Lower leg skin (tissue), 4 donors: ENCODE measurements around the gene CAMK2A. TPM values are rescaled to one million over a fixed set of nuclear protein-coding genes. Genes with fewer than 3 reads are reported as not detected.

Experiments used
- DNase-seq, 2 donors: peaks; one replicate each; pipeline ENCODE4 v3.0.0-alpha.2; 2019; ENCODE audit warnings: low spot score in 2 of 2
- H3K4me3 ChIP-seq: fragments of 200-600 bp; sonication (generic); 2 replicates; pipeline ENCODE4 v1.5.1; 2017; ENCODE audit warnings: mild to moderate bottlenecking, low read depth; ENCODE audit not compliant: poor library complexity, severe bottlenecking
- POLR2A ChIP-seq, 2 donors: fragments of 450-650 bp; IDR thresholded peaks; one replicate each; pipeline ENCODE4 v1.6.1; 2016 to 2017; ENCODE audit warnings: antibody characterized with exemption in 2 of 2, mild to moderate bottlenecking in 1 of 2, moderate library complexity in 1 of 2
- WGBS, 2 donors: methylation state at CpG; one replicate each; pipeline ENCODE4 v1.1.5; 2018; 5-methylcytosine and 5-hydroxymethylcytosine counted together
- intact Hi-C: fragments of 100-400 bp; cut with DNase I; formaldehyde crosslinking; loops from one replicate; pipeline ENCODE4 v1.15.0; 2023; ENCODE audit warnings: low total_unique reads
- total RNA-seq, 4 donors: library from RNA; depleted of rRNA; stranded (reverse); fragments of >200 nt; gene quantifications; one replicate each; pipeline ENCODE4 v1.1.0, GENCODE V29; 2016
- TF ChIP-seq, protein P1 (sequence below), 3 donors: fragments of 450-650 bp; IDR thresholded peaks; one replicate each; pipeline ENCODE4 v1.5.1; 2016; ENCODE audit warnings: antibody characterized with exemption in 3 of 3, mild to moderate bottlenecking in 3 of 3, moderate library complexity in 2 of 3

The CAMK2A gene
- total RNA-seq, 4 donors from 2014 or later = 0.23 TPM; not detected in 3

DNA sequence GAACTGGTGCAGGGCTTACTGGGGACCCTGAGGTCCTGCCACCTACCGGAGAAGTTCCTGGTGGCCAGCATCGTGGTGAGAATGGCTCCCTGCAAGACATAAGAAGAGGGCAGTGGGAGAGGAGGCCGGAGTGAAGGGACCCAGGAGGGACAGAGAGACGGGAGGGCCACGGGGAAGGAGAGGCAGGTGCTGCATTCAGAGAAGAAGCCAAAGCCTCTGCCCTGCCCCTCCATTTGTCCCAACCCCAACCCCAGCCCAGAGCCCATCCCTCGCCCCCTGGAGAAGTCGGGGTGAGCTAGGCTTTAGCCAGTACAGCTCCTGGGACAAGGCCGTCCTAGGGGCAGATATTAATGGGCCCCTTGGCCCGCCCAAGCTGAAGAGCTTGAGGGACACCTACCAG is 41.8 kb downstream of the CAMK2A start:
- no peak overlapping the region for H3K4me3 ChIP-seq
- DNase-seq = no peak
- TF ChIP-seq, protein P1, sequence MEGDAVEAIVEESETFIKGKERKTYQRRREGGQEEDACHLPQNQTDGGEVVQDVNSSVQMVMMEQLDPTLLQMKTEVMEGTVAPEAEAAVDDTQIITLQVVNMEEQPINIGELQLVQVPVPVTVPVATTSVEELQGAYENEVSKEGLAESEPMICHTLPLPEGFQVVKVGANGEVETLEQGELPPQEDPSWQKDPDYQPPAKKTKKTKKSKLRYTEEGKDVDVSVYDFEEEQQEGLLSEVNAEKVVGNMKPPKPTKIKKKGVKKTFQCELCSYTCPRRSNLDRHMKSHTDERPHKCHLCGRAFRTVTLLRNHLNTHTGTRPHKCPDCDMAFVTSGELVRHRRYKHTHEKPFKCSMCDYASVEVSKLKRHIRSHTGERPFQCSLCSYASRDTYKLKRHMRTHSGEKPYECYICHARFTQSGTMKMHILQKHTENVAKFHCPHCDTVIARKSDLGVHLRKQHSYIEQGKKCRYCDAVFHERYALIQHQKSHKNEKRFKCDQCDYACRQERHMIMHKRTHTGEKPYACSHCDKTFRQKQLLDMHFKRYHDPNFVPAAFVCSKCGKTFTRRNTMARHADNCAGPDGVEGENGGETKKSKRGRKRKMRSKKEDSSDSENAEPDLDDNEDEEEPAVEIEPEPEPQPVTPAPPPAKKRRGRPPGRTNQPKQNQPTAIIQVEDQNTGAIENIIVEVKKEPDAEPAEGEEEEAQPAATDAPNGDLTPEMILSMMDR (IDR thresholded peaks at IDR 0.05) = no peak
- TF ChIP-seq POLR2A (IDR thresholded peaks at IDR 0.05) = no peak
- WGBS, 2 donors = 90 to 98% methylated on average over 9 of the region's 9 CpGs
- intact Hi-C loops = no loop called here

DNA sequence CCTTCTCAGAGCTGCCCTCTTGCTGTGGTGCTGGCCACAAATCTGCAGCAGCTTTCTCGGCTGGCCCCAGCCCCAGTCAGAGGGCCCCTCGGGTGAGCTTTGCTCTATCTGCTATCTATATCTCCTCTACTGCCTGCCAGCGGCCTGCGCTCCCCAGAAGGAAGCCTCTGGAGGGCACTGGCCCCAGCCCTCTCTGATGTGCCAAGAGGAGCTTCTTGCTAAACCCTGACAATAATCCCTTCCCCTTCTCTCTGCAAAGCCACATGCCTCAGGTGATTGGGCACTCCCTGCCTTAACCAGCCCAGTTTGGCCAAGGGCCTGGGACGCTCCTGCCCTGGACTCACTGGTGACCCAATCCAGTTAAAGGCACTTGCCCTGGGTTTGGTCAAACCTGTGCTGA is 42.7 kb downstream of the CAMK2A start:
- H3K4me3 ChIP-seq = no peak overlapping the region
- TF ChIP-seq, protein P1 (IDR thresholded peaks at IDR 0.05) = no peak
- TF ChIP-seq POLR2A (IDR thresholded peaks at IDR 0.05) = no peak
- intact Hi-C loops = no loop called here
- WGBS, 2 donors = 86 to 90% methylated on average over 4 to 5 of the region's 5 CpGs
- no peak for DNase-seq

DNA sequence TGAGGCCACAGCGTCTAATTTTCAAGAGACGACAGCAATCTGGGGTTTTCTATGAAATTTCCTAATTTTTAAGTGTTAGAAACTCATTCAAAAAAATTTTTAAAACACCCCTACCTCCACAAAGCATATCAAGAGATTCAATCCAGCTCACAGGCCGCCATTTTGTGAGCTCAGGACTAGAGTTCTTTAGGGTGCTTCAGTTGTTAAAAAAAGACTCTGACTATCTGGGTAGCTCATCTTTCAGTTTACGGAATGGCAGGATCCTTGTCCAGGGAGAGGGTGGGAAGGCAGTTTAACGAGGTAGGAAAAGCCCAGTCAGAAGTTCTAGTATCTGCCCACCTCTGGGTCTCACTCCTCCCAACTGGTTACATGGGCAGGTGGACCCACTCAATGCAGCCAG is 43.1 kb downstream of the CAMK2A start:
- intact Hi-C loops = no loop called here
- 92% methylated on average over 5 of the region's 5 CpGs for WGBS, 2 donors
- TF ChIP-seq POLR2A (IDR thresholded peaks at IDR 0.05) = no peak
- TF ChIP-seq, protein P1 (IDR thresholded peaks at IDR 0.05) = no peak
- no peak overlapping the region for H3K4me3 ChIP-seq
- no peak for DNase-seq

DNA sequence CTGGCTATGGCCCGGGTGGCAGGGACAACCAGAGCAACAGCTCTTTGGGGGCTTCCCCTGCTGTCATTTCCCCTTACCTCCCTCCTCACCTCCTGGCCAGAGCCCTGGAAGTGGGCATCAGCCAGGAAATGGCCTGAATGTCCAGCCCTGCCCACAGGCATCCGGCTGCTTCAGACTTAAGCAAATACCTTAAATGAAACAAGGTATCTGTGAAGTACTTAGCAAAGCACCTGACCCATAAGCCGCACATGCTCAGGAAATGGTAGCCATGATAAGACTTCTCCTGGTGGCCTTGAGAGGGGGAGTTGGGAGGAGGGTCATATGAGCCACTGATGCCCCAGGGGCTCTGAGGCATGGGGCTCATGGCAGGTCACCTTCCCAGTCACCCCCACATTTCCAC is 43.8 kb downstream of the CAMK2A start:
- no peak overlapping the region for H3K4me3 ChIP-seq
- TF ChIP-seq POLR2A (IDR thresholded peaks at IDR 0.05) = no peak
- TF ChIP-seq, protein P1 (IDR thresholded peaks at IDR 0.05) = no peak
- intact Hi-C loops = no loop called here
- 75 to 81% methylated on average over 3 of the region's 3 CpGs for WGBS, 2 donors
- no peak for DNase-seq

DNA sequence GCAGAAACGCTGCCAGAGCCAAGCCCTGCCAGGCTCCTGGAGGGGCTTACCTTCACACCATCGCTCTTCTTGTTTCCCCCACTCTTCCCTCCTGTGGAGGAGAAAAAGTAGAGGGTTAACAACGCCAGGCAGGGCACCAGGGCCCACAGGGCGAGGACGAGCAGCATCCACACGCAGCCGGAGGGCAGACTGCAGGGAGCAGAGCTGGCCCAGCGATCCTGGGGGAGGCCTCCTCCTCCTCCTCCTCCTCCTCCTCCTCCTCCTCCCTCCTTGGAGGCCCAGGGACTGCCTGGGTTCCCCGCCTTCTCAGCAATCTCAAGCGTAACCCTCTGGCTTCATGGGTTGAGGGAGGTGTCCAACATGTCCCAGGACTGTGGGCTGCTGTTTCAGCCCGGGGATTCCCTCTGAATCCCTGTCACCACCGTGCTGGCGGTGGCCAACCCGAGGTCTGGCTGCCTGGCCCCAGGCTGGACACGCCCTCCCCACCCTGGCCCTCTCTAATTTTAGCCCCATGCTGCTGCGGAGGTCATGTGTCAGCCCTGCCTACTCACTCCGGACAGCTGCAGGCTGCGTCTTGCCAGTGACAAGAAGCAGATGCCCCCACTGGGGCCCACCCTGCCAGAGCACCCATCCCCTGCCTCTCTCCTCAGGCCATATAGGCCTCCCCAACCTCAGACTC is 44.3 kb downstream of the CAMK2A start:
- WGBS, 2 donors = 51 to 65% methylated on average over 16 to 18 of the region's 18 CpGs
- peak in 1 of 2 donors; percentile 22 for DNase-seq
- intact Hi-C loops = no loop called here
- no peak overlapping the region for H3K4me3 ChIP-seq
- TF ChIP-seq POLR2A (IDR thresholded peaks at IDR 0.05) = no peak
- TF ChIP-seq, protein P1 (IDR thresholded peaks at IDR 0.05) = no peak

DNA sequence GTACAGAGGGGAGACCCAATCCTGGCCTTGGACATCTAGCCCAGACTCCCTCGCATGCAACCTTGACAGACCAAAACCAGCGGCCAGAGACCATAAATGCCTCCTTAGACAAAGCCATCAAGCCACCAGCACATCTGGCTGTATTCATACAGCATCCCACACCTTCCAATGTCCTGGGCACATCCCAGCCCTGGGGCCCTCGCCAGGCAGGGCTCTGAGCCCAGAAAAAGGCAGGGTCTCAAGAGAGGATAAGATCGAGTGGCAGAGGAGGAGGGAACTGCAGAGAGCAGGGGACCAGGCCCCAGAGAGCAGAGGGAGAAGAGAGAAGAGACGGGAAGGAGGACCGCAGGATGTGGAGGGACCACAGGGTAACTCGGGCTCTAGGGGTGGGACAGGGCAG is 45.4 kb downstream of the CAMK2A start:
- intact Hi-C loops = no loop called here
- no peak overlapping the region for H3K4me3 ChIP-seq
- WGBS, 2 donors = 66 to 76% methylated on average over 7 of the region's 7 CpGs
- DNase-seq = no peak
- no peak for TF ChIP-seq POLR2A (IDR thresholded peaks at IDR 0.05)
- TF ChIP-seq, protein P1 (IDR thresholded peaks at IDR 0.05) = no peak
